Mesothelial cell of epicardium (in vitro differentiated cells): ENCODE results near the gene GLI2. TPM values are rescaled to one million over a fixed set of nuclear protein-coding genes. Genes with fewer than 3 reads are reported as not detected.
A peak's percentile ranks its signal among the peaks of the same experiment; 100 is the strongest.

Experiments used
- DNase-seq, 2 experiments: peaks; one replicate each; pipeline ENCODE4 v3.0.0; 2021; ENCODE audit warnings: low spot score in 2 of 2; ENCODE audit not compliant: unreplicated experiment in 2 of 2
- H3K27ac Mint-ChIP-seq: 2 replicates; pipeline ENCODE4 v1.8.0; 2021; ENCODE audit warnings: mixed read lengths
- H3K27me3 Mint-ChIP-seq: 2 replicates; pipeline ENCODE4 v1.8.0; 2021; ENCODE audit warnings: low read depth, mixed read lengths
- H3K36me3 Mint-ChIP-seq: 2 replicates; pipeline ENCODE4 v1.8.0; 2021; ENCODE audit warnings: mixed read lengths
- H3K4me1 Mint-ChIP-seq: 2 replicates; pipeline ENCODE4 v1.8.0; 2021; ENCODE audit warnings: mixed read lengths
- H3K4me3 Mint-ChIP-seq: 2 replicates; pipeline ENCODE4 v1.8.0; 2021; ENCODE audit warnings: mild to moderate bottlenecking, moderate library complexity, mixed read lengths
- H3K9me3 Mint-ChIP-seq: 2 replicates; pipeline ENCODE4 v1.8.0; 2021; ENCODE audit warnings: mixed read lengths
- CTCF ChIP-seq: fragments of 200-600 bp; sonication (generic); IDR thresholded peaks from one replicate; pipeline ENCODE4 v1.5.0; 2021; ENCODE audit warnings: antibody characterized with exemption; ENCODE audit not compliant: unreplicated experiment
- total RNA-seq: library from RNA; stranded (reverse); gene quantifications from 3 replicates; pipeline ENCODE4 v1.2.1, GENCODE V29; 2021

Gene GLI2
- total RNA-seq, 1 donor from 2014 or later: 67.0 TPM

- TF ChIP-seq CTCF: no peak
- Mint-ChIP-seq H3K27ac (no peak overlapping the region), H3K9me3 (peaks cover 12% of the 10 kb centered on the region), H3K4me1 (peaks cover 16% of the 10 kb centered on the region), H3K36me3 (no peaks in the 10 kb centered on the region), H3K4me3 (no peak overlapping the region), H3K27me3 (no peaks in the 10 kb centered on the region)
- DNase-seq: no peak
Observed at GRCh38 chr2:120720746-120721375, 14.8 kb upstream of the GLI2 start.

- Mint-ChIP-seq H3K4me1 (peaks cover 11% of the 10 kb centered on the region), H3K4me3 (no peak overlapping the region), H3K27ac (peak overlapping the region; percentile 55), H3K9me3 (peaks cover 20% of the 10 kb centered on the region), H3K27me3 (no peaks in the 10 kb centered on the region), H3K36me3 (peaks cover 2% of the 10 kb centered on the region)
- no peak for DNase-seq
- no peak for TF ChIP-seq CTCF
Observed at GRCh38 chr2:120722246-120722567, 13.5 kb upstream of the GLI2 start.

- Mint-ChIP-seq H3K4me1 (peaks cover 11% of the 10 kb centered on the region), H3K27me3 (no peaks in the 10 kb centered on the region), H3K4me3 (no peak overlapping the region), H3K36me3 (peaks cover 2% of the 10 kb centered on the region), H3K9me3 (peaks cover 20% of the 10 kb centered on the region), H3K27ac (peak overlapping the region; percentile 23)
- no peak for TF ChIP-seq CTCF
- DNase-seq: no peak
Observed at GRCh38 chr2:120722568-120723421, 12.9 kb upstream of the GLI2 start.

- Mint-ChIP-seq H3K4me1 (peaks cover 21% of the 10 kb centered on the region), H3K36me3 (peaks cover 2% of the 10 kb centered on the region), H3K27me3 (no peaks in the 10 kb centered on the region), H3K4me3 (no peak overlapping the region), H3K27ac (no peak overlapping the region), H3K9me3 (peaks cover 20% of the 10 kb centered on the region)
- DNase-seq: no peak
- no peak for TF ChIP-seq CTCF
Observed at GRCh38 chr2:120726245-120726644, 9.4 kb upstream of the GLI2 start.

- peaks cover 2% of the 10 kb centered on the region for H3K36me3 Mint-ChIP-seq
- DNase-seq: no peak
- peak overlapping the region; percentile 51 for H3K27ac Mint-ChIP-seq
Observed at GRCh38 chr2:120729406-120730399, 6.0 kb upstream of the GLI2 start.

More at GRCh38 chr2:120729406-120730399, 6.0 kb upstream of the GLI2 start:
- H3K4me1 Mint-ChIP-seq: peaks cover 28% of the 10 kb centered on the region
- H3K27me3 Mint-ChIP-seq: no peaks in the 10 kb centered on the region
- no peak overlapping the region for H3K4me3 Mint-ChIP-seq
- TF ChIP-seq CTCF: no peak
- peaks cover 12% of the 10 kb centered on the region for H3K9me3 Mint-ChIP-seq
